Hematopoietic multipotent progenitor cell treated with erythropoietin and hydrocortisone succinate and interleukin-3 and kit ligand, for 4 days (in vitro differentiated cells): Measurements from ENCODE around the gene KRTAP10-1.

Experiments used
- DNase-seq: peaks from one replicate; pipeline ENCODE4 v3.0.0-alpha.2; 2015

KRTAP10-1 gene

GRCh38 chr21:44500111-44500510 is 39.9 kb downstream of the KRTAP10-1 start:
- no peak for DNase-seq

DNA sequence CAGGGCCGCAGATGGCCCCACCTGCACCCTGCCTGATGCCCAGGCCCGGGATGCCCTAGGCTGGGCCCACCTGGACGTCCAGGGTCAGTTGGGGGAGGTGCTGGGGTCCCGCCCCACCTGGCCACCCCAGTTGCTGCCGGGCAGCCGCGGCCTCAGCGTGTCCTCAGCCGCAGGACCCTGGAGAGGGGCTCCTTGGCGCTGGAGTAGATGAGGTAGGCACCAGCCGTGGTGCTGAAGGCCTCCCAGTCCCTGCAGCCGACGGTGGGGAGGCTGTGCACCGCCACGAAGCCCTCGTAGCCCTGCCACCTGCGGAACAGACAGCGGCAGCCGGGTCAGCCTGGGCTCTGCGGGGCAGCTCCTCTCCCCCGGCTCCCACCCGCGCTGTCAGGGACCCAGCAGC is 40.4 kb downstream of the KRTAP10-1 start:
- no peak for DNase-seq

DNA sequence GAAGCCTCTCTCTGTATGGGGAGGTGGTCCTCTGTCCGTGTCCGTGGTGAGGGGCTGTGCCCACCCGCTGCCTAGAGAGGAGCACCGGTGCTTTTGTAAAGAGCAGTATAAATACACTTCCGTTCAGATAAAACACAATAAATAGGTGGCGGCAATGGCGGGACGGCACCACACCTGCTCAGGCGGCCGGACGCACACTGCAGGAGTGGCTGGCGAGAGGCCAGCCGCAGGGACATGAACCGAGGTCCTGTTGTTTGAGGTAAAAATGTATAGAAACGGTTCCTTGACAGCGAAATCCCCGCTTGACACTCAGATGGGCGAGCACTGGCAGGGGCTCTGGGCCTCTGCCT is 40.8 kb downstream of the KRTAP10-1 start:
- no peak for DNase-seq

DNA sequence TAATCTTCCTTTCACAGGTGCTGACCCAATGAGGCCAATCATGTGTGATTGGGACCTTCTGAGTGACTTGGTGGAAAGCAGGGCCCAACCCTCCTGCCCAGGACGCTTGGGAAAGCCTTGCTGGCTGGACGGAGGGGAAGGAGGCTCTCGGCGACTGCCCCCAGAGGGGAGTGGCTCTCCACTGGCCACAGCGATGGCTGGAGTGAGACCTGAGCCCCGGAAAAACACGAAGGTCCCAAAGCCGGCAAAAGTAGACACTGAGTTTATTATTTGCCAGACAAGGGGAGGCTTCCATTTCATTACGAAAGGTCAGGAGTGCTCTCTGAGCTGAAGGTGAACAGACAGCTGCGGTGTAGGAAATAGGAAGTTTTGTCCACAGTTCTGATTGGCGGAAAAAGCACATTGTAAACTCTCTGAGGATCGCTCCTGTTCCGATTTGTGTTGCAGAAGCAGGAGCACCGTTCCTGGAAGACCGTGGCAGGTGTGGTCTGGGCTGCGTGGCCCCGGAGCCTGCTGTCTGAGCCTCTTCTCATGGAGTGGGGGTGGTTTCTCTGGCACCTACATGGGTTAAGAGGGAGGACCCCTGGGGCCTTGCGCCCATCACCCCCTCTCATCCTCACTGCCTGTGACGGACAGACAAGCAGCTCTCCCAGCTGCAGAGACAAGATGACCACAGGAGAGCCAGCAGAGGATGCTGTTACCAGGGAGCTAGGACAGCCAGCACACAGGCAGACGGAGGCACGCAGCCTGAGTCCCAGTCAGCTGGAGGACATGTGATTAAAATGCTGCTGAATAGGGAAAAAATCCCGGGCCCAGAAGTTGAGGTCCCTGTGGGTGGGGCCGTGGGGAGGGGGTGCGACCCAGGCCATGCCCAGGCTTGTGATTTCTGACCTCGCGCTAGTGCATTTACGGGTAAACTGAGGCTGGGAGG is 41.5 kb downstream of the KRTAP10-1 start:
- DNase-seq, result no peak

DNA sequence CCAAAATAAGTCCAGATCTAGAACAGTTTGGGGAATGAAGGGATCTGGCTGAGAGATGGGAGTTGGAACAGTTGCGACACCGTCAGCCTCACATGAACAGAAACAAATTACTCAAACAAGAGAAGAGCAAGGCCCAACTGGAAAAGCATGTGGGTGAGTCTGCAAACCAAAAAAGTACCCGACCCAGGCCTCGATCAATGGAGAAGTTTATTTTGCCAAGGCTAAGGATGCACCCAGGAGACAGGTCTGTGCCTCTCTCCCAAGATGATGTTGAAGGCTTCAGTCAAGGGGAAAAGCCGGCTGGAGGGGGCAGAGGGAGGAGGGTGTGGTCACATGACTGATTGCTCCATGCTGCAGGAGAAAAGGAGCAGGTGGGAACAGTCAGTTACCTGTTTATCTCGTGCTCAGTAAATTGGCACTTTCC is 42.3 kb downstream of the KRTAP10-1 start:
- DNase-seq, result no peak

GRCh38 chr21:44496564-44497550 is 43.1 kb downstream of the KRTAP10-1 start:
- no peak for DNase-seq

- DNase-seq, result no peak
Measured at GRCh38 chr21:44495611-44496563, 44.1 kb downstream of the KRTAP10-1 start.

GRCh38 chr21:44494956-44495355 is 45.0 kb downstream of the KRTAP10-1 start:
- no peak for DNase-seq

- no peak for DNase-seq
Measured at GRCh38 chr21:44494418-44494817, 45.6 kb downstream of the KRTAP10-1 start.

DNA sequence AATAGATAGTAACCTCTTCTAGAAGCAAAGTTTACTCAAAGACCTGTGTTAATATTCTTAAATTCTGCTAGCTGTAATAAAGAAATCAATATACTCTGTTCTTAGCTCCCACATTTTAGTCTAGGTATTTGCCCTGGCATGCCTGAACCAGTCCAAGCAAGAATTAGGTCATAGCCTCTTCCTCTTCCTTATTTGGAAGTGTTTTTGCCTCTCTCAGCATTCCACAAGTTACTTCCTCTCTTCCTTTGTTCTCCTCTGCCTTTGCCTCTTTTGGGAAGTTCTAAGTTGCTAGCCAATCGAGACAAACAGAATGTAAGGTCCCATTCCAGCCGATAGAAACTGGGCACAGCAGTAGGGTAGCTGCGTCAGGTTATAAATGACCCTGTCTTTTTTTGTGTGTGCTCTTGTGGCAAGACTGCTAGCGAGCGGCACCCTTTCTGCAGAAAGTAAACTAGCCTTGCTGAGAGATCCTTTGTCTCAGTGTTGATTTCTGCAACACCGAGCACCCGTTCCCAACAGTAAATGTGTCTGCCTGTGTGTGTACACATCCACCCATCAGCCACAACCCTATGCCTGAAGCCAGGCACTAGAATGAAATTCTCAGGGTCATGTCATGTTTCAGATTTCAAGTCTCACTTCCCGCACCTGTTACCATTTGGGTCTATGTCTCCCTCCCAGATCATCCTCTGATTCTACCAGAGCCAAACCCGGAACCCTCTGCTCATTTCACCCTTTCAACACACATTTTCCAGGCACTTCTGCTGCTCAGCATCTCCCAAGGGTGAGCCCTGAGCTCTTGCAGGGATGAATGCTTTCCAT is 47.2 kb downstream of the KRTAP10-1 start:
- DNase-seq, result no peak

- DNase-seq, result no peak
Measured at GRCh38 chr21:44490816-44491215, 49.2 kb downstream of the KRTAP10-1 start.

- no peak for DNase-seq
Measured at GRCh38 chr21:44490405-44490804, 49.6 kb downstream of the KRTAP10-1 start.

- no peak for DNase-seq
Measured at GRCh38 chr21:44489962-44490361, 50.0 kb downstream of the KRTAP10-1 start.
